Pancreas (tissue), 10 donors: ENCODE data around the gene SKI. TPM values are rescaled to one million over a fixed set of nuclear protein-coding genes. Genes with fewer than 3 reads are reported as not detected.
A peak's percentile ranks its signal among the peaks of the same experiment; 100 is the strongest.

Source experiments
- ATAC-seq, 4 donors: fragments of 200-7000 bp; cut with Tn5 transposase; one replicate each; pipeline versions ENCODE4 v1.8.0 to v1.9.1; 2020; ENCODE audit warnings: mild to moderate bottlenecking in 4 of 4, moderate library complexity in 4 of 4
- DNase-seq, 6 donors: peaks; one replicate each; pipeline ENCODE4 v3.0.0-alpha.2; 2020
- FAIRE-seq: peaks from 2 replicates; lab custom pipeline; 2012; peaks lifted over from hg19 to GRCh38; lab: Jason Lieb, UNC
- H3K27ac ChIP-seq, 4 donors: fragments of 200-600 bp; sonication (generic); 1 replicate in 3 of 4; 2 replicates in 1 of 4; pipeline versions ENCODE4 v1.5.0 to v1.8.0; 2020
- H3K27me3 ChIP-seq, 4 donors: fragments of 200-600 bp; one replicate each; pipeline ENCODE4 v1.8.0; 2021
- H3K36me3 ChIP-seq, 3 donors: fragments of 200-600 bp; sonication (generic) in 1 of 3; one replicate each; pipeline versions ENCODE4 v1.5.0 to v1.8.0; 2020 to 2021
- H3K4me1 ChIP-seq, 3 donors: fragments of 200-600 bp; one replicate each; pipeline ENCODE4 v1.8.0; 2021
- H3K4me3 ChIP-seq, 4 donors: fragments of 200-600 bp; sonication (generic) in 2 of 4; one replicate each; pipeline versions ENCODE4 v1.5.0 to v1.8.0; 2020 to 2021
- H3K9me3 ChIP-seq, 4 donors: fragments of 200-600 bp; one replicate each; pipeline ENCODE4 v1.8.0; 2021
- WGBS, 2 donors: extraction: QIAGEN DNeasy Blood & Tissue Kit; methylation state at CpG; one replicate each; pipeline ENCODE4 v1.1.7; 2013; 5-methylcytosine and 5-hydroxymethylcytosine counted together
- intact Hi-C, 3 donors: fragments of 100-400 bp; cut with DNase I; formaldehyde crosslinking; loops; one replicate each; pipeline versions ENCODE4 v1.11.1 to v1.14.2; 2022
- polyA plus RNA-seq, 2 donors: library from polyadenylated mRNA; stranded (reverse); fragments of 200-250 nt; gene quantifications; one replicate each; pipeline ENCODE4 v1.2.3, GENCODE V29; 2013
- total RNA-seq, 6 donors: library from RNA; stranded (reverse); fragmentation: NEBNext Ultra II Directional in 4 of 6; extraction: Animal tissue kit (Norgen Biotek cat#: 25700) in 4 of 6; gene quantifications; one replicate each; pipeline versions ENCODE4 v1.2.1 to v1.2.4, GENCODE V29; 2021 to 2023
- TF ChIP-seq, protein P1 (sequence below), 4 donors: fragments of 200-600 bp; sonication (generic) in 3 of 4; IDR thresholded peaks; one replicate each; pipeline versions ENCODE4 v1.5.0 to v1.8.0; 2021; ENCODE audit warnings: antibody characterized with exemption in 4 of 4
- donor health status: healthy with polysubstance abuse.
- donor health status: DM: no; HTN: no; CAD: no; lungs with moderate emphysema.
- donor health status: DM: no; HTN: no; CAD: no.
- donor health status: control.
- donor health status: control.
- donor health status: Bipolar disorder and iron deficiency.
- donor health status: DM: yes; HTN: yes; CAD: no.
- donor health status: DM: no; HTN: no; CAD: no.
- donor health status: DM: no; HTN: no; CAD: no.
- donor health status: DM: yes; HTN: yes; CAD: no.

SKI gene
- total and polyA plus RNA-seq, 8 donors = 8.6 to 27.9 (median 14.0) TPM

DNA sequence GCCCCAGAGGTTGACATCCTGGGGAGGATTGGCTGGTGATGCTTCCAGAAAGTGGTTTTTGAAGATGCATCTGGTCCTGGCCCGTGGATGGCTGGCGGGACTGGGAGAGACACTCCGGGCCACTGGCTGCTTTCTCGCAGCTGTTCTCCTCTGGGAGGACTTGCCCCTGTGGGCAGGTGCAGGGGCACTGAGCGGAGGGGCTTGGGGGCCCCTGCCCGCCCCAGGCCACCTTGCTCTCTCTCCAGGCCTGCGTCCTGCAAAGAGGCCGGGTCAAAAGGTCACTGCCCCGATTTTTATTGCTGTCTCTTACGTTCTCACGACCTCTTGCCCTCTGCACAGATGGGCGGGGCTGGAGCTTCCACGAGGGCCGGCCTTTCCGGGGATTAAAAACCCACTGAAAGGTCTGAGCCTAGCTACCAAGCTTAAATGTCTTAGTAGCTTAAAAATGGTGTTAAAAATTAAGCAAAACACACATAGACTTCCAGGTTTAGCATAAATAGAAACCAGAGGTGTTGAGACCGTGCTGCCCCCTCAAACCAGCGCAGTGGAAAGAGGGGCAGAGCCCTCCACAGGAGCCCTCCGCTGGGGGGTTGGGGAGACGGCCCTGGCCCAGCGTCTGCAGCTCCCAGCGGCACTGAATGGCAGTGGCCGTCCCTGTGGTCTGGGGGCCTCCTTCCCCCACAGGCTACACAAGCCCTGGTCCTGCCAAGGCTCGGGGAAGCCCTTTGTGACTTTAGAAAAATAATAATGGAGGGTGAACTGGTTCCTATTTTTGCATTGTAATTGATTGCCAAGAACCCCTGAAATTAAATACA lies 43.9 kb downstream of the SKI start:
- ATAC-seq (no peak), DNase-seq (peak in 2 of 6 donors; percentile 9 to 41), FAIRE-seq (no peak)
- no peaks in the 10 kb centered on the region for H3K36me3 ChIP-seq
- no peak overlapping the region for H3K4me3 ChIP-seq
- H3K27ac ChIP-seq = no peak overlapping the region
- 75 to 76% methylated on average over 23 of the region's 23 CpGs for WGBS, 2 donors
- intact Hi-C loops = no loop called here
- TF ChIP-seq, protein P1, sequence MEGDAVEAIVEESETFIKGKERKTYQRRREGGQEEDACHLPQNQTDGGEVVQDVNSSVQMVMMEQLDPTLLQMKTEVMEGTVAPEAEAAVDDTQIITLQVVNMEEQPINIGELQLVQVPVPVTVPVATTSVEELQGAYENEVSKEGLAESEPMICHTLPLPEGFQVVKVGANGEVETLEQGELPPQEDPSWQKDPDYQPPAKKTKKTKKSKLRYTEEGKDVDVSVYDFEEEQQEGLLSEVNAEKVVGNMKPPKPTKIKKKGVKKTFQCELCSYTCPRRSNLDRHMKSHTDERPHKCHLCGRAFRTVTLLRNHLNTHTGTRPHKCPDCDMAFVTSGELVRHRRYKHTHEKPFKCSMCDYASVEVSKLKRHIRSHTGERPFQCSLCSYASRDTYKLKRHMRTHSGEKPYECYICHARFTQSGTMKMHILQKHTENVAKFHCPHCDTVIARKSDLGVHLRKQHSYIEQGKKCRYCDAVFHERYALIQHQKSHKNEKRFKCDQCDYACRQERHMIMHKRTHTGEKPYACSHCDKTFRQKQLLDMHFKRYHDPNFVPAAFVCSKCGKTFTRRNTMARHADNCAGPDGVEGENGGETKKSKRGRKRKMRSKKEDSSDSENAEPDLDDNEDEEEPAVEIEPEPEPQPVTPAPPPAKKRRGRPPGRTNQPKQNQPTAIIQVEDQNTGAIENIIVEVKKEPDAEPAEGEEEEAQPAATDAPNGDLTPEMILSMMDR (IDR thresholded peaks at IDR 0.05) = no peak
- no peaks in the 10 kb centered on the region for H3K27me3 ChIP-seq
- H3K4me1 ChIP-seq = peaks cover 0 to 3% (median 0%) of the 10 kb centered on the region in 3 donors
- no peaks in the 10 kb centered on the region for H3K9me3 ChIP-seq

DNA sequence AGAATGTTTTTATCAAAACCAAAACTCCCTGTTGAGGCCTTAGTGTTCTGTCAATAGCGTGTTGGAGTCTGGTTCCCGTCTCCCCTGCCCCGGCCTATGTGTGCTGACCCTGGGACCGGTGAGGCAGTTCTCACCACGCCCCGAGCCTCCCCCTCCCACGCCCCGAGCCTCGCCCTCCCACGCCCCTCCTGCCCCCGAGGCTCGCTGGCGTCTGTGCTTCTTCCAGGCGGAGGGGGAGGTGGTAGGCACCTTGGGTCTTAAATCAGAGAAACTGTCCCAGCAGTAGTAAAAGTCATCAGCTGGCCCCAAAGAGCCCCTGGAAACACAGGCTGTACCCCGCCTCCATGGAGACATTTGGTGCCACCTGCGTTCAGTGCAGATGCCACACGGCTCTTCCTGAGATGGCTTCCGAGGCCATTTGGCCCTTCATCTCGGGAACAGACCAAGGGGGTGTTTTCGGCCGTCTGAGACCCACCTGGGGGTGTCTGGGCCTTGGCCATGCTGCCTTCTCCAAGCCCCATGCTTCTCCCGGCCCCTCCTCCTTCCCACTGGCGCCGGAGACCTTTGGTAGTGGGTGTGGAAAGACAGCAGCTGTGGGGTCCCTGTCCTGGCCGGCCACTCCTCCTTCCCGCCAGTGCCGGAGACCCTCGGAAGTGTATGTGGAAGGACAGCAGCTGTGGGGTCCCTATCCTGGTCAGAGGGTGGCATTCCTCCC lies 44.7 kb downstream of the SKI start:
- intact Hi-C loops = no loop called here
- H3K4me3 ChIP-seq = no peak overlapping the region
- peak in 2 of 6 donors; percentile 15 to 37 for DNase-seq
- H3K4me1 ChIP-seq = peaks cover 0 to 3% (median 0%) of the 10 kb centered on the region in 3 donors
- 85 to 86% methylated on average over 28 of the region's 28 CpGs for WGBS, 2 donors
- H3K27me3 ChIP-seq = no peaks in the 10 kb centered on the region
- TF ChIP-seq, protein P1 (IDR thresholded peaks at IDR 0.05) = no peak
- ATAC-seq = no peak
- no peak for FAIRE-seq
- no peaks in the 10 kb centered on the region for H3K36me3 ChIP-seq
- no peak overlapping the region for H3K27ac ChIP-seq
- no peaks in the 10 kb centered on the region for H3K9me3 ChIP-seq

GRCh38 chr1:2273401-2274090 lies 45.4 kb downstream of the SKI start:
- intact Hi-C loops = no loop called here
- H3K27me3 ChIP-seq = no peaks in the 10 kb centered on the region
- H3K9me3 ChIP-seq = no peaks in the 10 kb centered on the region
- TF ChIP-seq, protein P1 (IDR thresholded peaks at IDR 0.05) = no peak
- H3K4me1 ChIP-seq = peaks cover 0 to 3% (median 0%) of the 10 kb centered on the region in 3 donors
- peak in 2 of 6 donors; percentile 19 to 59 for DNase-seq
- no peak for ATAC-seq
- no peak overlapping the region for H3K27ac ChIP-seq
- no peaks in the 10 kb centered on the region for H3K36me3 ChIP-seq
- H3K4me3 ChIP-seq = no peak overlapping the region
- no peak for FAIRE-seq
- WGBS, 2 donors = 90 to 93% methylated on average over 28 to 29 of the region's 29 CpGs

DNA sequence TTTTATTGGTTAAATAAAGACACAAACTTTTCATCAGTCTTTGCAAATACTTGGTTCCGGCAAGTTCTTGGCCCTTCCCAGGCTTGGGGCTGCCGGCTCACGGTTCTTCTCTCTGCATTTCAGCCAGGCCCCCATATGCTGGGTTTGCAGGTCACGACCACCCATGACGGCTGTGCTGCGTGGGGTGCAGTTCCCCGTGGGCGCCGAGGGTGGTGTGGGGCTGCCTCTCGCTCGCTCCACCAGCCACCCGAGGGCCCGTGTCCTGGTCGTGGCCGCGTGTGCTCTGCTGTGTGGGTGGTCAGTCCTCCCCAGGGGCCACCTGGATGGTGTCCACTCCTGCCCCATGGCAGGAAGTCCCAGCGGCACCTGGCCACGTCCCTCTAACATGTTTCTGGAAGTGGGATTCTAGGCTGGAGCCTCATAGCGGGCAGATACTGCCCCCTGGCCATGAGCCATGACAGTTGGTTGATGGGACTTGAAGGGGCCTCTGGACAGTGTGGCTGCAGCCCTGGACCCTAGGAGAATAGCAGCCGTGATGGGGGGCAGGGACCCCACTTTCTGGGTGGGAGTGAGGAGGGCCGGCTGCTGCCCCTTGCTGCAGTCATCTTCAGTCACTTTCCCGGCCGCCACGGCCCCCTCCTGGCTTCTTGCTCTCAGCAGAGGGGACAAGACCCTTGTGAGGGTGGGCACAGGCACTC lies 46.3 kb downstream of the SKI start:
- H3K4me3 ChIP-seq = no peak overlapping the region
- H3K36me3 ChIP-seq = no peaks in the 10 kb centered on the region
- DNase-seq (peak in 2 of 6 donors; percentile 20 to 63), ATAC-seq (no peak), FAIRE-seq (no peak)
- H3K27me3 ChIP-seq = no peaks in the 10 kb centered on the region
- peaks cover 0 to 3% (median 0%) of the 10 kb centered on the region in 3 donors for H3K4me1 ChIP-seq
- H3K9me3 ChIP-seq = no peaks in the 10 kb centered on the region
- no peak overlapping the region for H3K27ac ChIP-seq
- intact Hi-C loops = no loop called here
- WGBS, 2 donors = 88 to 90% methylated on average over 23 to 24 of the region's 24 CpGs
- TF ChIP-seq, protein P1 (IDR thresholded peaks at IDR 0.05) = no peak
